Kidney (tissue), 14 donors: Measurements from ENCODE around the gene LGALS9. TPM values are rescaled to one million over a fixed set of nuclear protein-coding genes. Genes with fewer than 3 reads are reported as not detected.

ENCODE experiments used
- DNase-seq, 5 donors: peaks; one replicate each; pipeline ENCODE4 v3.0.0-alpha.2; 2013 to 2020
- FAIRE-seq: peaks from 2 replicates; lab custom pipeline; 2012; peaks lifted over from hg19 to GRCh38; lab: Jason Lieb, UNC
- H3K27ac ChIP-seq, 2 donors: one replicate each; pipeline ENCODE4 v1.7.0; 2013; ENCODE audit warnings: low read depth in 2 of 2, low read length in 2 of 2, inconsistent platforms in 1 of 2
- H3K27me3 ChIP-seq: one replicate; pipeline ENCODE4 v1.7.1; 2013; ENCODE audit warnings: low read length, inconsistent platforms; ENCODE audit not compliant: control insufficient read depth, insufficient read depth
- H3K36me3 ChIP-seq, 3 donors: one replicate each; pipeline versions ENCODE4 v1.7.0 to v1.7.1; 2013; ENCODE audit warnings: low read length in 3 of 3, control low read depth in 1 of 3, inconsistent platforms in 1 of 3; ENCODE audit not compliant: insufficient read depth in 3 of 3, control insufficient read depth in 2 of 3
- H3K4me1 ChIP-seq, 3 donors: one replicate each; pipeline versions ENCODE4 v1.7.0 to v1.7.1; 2013; ENCODE audit warnings: low read length in 3 of 3, inconsistent platforms in 1 of 3, low read depth in 1 of 3; ENCODE audit not compliant: control insufficient read depth in 2 of 3, insufficient read depth in 2 of 3
- H3K4me3 ChIP-seq, 3 donors: one replicate each; pipeline versions ENCODE4 v1.7.0 to v1.8.1; 2013; ENCODE audit warnings: low read length in 3 of 3, control low read depth in 1 of 3, inconsistent platforms in 1 of 3
- H3K9ac ChIP-seq, 3 donors: one replicate each; pipeline versions ENCODE4 v1.7.0 to v1.7.1; 2013; ENCODE audit warnings: low read length in 3 of 3, control low read depth in 1 of 3, inconsistent platforms in 1 of 3
- H3K9me3 ChIP-seq, 3 donors: one replicate each; pipeline versions ENCODE4 v1.7.0 to v1.7.1; 2013; ENCODE audit warnings: low read length in 3 of 3, control low read depth in 1 of 3, inconsistent platforms in 1 of 3; ENCODE audit not compliant: control insufficient read depth in 2 of 3, insufficient read depth in 1 of 3
- CTCF ChIP-seq: IDR thresholded peaks from 3 replicates; pipeline ENCODE4 v1.5.1; 2012; ENCODE audit warnings: mild to moderate bottlenecking, moderate library complexity, borderline replicate concordance; ENCODE audit not compliant: insufficient read depth; ENCODE audit errors: extremely low read depth
- intact Hi-C: fragments of 100-400 bp; cut with DNase I; formaldehyde crosslinking; loops from one replicate; pipeline ENCODE4 v1.11.1; 2022
- polyA plus RNA-seq: library from polyadenylated mRNA; stranded (reverse); fragments of 350-450 nt; fragmentation: Illumina TruSeq; extraction: RNeasy Lipid Tissue Mini Kit (QIAGEN cat#74804); gene quantifications from one replicate; pipeline ENCODE4 v1.2.3, GENCODE V29; 2014; ENCODE audit warnings: low read depth, low replicate concordance; ENCODE audit not compliant: insufficient read depth
- total RNA-seq: library from RNA; stranded (reverse); fragmentation: NEBNext Ultra II Directional; extraction: Animal tissue kit (Norgen Biotek cat#: 25700); gene quantifications from one replicate; pipeline ENCODE4 v1.2.1, GENCODE V29; 2021
- donor health status: control.
- donor health status: control.
- donor health status: control.
- donor health status: control.
- donor health status: control.
- donor health status: DM: yes; HTN: yes; CAD: no.
- donor health status: Normal renal cell carcinoma (clear cell type).

LGALS9 gene
- total and polyA plus RNA-seq, 2 donors from 2014 or later = 16.4 to 50.8 TPM

GRCh38 chr17:27605409-27605808 lies 25.6 kb upstream of the LGALS9 start:
- TF ChIP-seq CTCF = no peak
- intact Hi-C loops = no loop called here
- Histone ChIP-seq H3K27me3 (no peaks in the 10 kb centered on the region), H3K36me3 (peaks cover 3 to 29% (median 6%) of the 10 kb centered on the region in 3 donors), H3K9ac (no peak overlapping the region), H3K4me1 (peaks cover 0 to 19% (median 19%) of the 10 kb centered on the region in 3 donors), H3K27ac (no peak overlapping the region), H3K4me3 (no peak overlapping the region), H3K9me3 (no peaks in the 10 kb centered on the region)
- FAIRE-seq (no peak), DNase-seq (peak in 2 of 5 donors; percentile 58 to 63)

- peaks cover 0 to 19% (median 18%) of the 10 kb centered on the region in 3 donors for H3K4me1 ChIP-seq
- intact Hi-C loops = no loop called here
- H3K9me3 ChIP-seq = no peaks in the 10 kb centered on the region
- peaks cover 6 to 35% (median 9%) of the 10 kb centered on the region in 3 donors for H3K36me3 ChIP-seq
- DNase-seq = peak in 1 of 5 donors; percentile 67
- H3K4me3 ChIP-seq = no peak overlapping the region
- no peaks in the 10 kb centered on the region for H3K27me3 ChIP-seq
- no peak for FAIRE-seq
- no peak overlapping the region for H3K27ac ChIP-seq
- no peak overlapping the region for H3K9ac ChIP-seq
- TF ChIP-seq CTCF = no peak
Measured at GRCh38 chr17:27607521-27608091, 23.4 kb upstream of the LGALS9 start.

- Histone ChIP-seq H3K9ac (peak overlapping the region in 1 of 3 donors; percentile 36), H3K36me3 (peaks cover 6 to 43% (median 17%) of the 10 kb centered on the region in 3 donors), H3K27me3 (no peaks in the 10 kb centered on the region), H3K9me3 (no peaks in the 10 kb centered on the region), H3K4me1 (peaks cover 0 to 19% (median 15%) of the 10 kb centered on the region in 3 donors), H3K27ac (peak overlapping the region in 1 of 2 donors; percentile 59), H3K4me3 (no peak overlapping the region)
- intact Hi-C loops = no loop called here
- FAIRE-seq (no peak), DNase-seq (no peak)
- TF ChIP-seq CTCF = no peak
Measured at GRCh38 chr17:27608328-27609230, 22.4 kb upstream of the LGALS9 start.
